Loucy (cell line): Measurements from ENCODE around the gene DGKI.

Experiments
- CTCF ChIP-seq: fragments of 200-600 bp; sonication (generic); conservative IDR thresholded peaks from 2 replicates; pipeline ENCODE4 v1.5.1; 2014; ENCODE audit warnings: mild to moderate bottlenecking, antibody characterized with exemption, low read length
- EZH2phosphoT487 ChIP-seq: fragments of 200-600 bp; IDR thresholded peaks from 2 replicates; pipeline ENCODE4 v1.6.1; 2018; ENCODE audit warnings: antibody characterized with exemption, mild to moderate bottlenecking, moderate library complexity, borderline replicate concordance

GRCh38 chr7:137755846-137756651, 90.7 kb downstream of the DGKI start:
- TF ChIP-seq CTCF, result no peak
- no peak for TF ChIP-seq EZH2phosphoT487
